Activated CD8-positive, alpha-beta T cell treated with anti-CD3 and anti-CD28 coated beads, Interleukin-2, amount 10 ng/mL, durations not matched to agents 7 days and 5 days (primary cell): ENCODE measurements around the gene MAJIN. TPM values are rescaled to one million over a fixed set of nuclear protein-coding genes. Genes with fewer than 3 reads are reported as not detected.

Experiments used
- ATAC-seq: fragments of 150-1000 bp; cut with Tn5 transposase; one replicate; pipeline ENCODE4 v1.10.0; 2021; ENCODE audit warnings: moderate library complexity
- CTCF ChIA-PET: fragments of 350-600 bp; sonication (Branson Sonifier 250); formaldehyde crosslinking; loops from one replicate; lab custom pipeline; 2021; ENCODE audit warnings: antibody characterized with exemption; lab: Charles Lee
- POLR2A ChIA-PET: fragments of 350-600 bp; sonication (Branson Sonifier 250); formaldehyde crosslinking; loops from one replicate; lab custom pipeline; 2021; ENCODE audit warnings: antibody characterized with exemption; lab: Charles Lee
- DNase-seq: peaks from one replicate; pipeline ENCODE4 v3.0.0-alpha.2; 2020
- H3K27ac Mint-ChIP-seq: one replicate; pipeline ENCODE4 v1.8.0; 2021; ENCODE audit warnings: mild to moderate bottlenecking, mixed read lengths
- H3K27me3 Mint-ChIP-seq: one replicate; pipeline ENCODE4 v1.8.0; 2021; ENCODE audit warnings: low read depth, mixed read lengths
- H3K36me3 Mint-ChIP-seq: one replicate; pipeline ENCODE4 v1.8.0; 2021; ENCODE audit warnings: low read depth, mixed read lengths
- H3K4me1 Mint-ChIP-seq: one replicate; pipeline ENCODE4 v1.8.0; 2021; ENCODE audit warnings: low read depth, mixed read lengths
- H3K4me3 Mint-ChIP-seq: one replicate; pipeline ENCODE4 v1.8.0; 2021; ENCODE audit warnings: mild to moderate bottlenecking, mixed read lengths
- H3K9me3 Mint-ChIP-seq: one replicate; pipeline ENCODE4 v1.8.0; 2022; ENCODE audit warnings: mixed read lengths; ENCODE audit not compliant: insufficient read depth
- total RNA-seq, 2 experiments: library from RNA; stranded (reverse); gene quantifications; one replicate each; pipeline ENCODE4 v1.2.3, GENCODE V29; 2021

Gene MAJIN
- total RNA-seq, 2 experiments from 2014 or later: not detected

DNA sequence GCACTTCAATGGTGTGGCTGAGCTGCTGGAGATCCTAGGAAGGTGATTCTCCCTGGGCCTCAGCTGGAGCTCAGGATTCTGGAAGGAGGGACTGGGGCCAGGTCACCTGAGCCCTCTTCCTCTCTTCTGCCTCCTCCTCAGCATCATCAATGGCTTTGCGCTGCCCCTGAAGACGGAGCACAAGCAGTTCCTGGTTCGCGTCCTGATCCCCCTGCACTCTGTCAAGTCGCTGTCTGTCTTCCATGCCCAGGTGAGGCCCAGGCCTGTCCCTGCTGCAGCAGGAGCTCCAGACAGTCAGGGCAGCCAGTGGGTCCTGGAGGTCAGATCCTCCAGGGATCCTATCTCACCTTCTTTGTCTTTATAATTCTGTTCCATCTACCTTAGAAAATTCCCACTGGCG is 41.6 kb downstream of the MAJIN start:
- POLR2A ChIA-PET: no interaction called here

DNA sequence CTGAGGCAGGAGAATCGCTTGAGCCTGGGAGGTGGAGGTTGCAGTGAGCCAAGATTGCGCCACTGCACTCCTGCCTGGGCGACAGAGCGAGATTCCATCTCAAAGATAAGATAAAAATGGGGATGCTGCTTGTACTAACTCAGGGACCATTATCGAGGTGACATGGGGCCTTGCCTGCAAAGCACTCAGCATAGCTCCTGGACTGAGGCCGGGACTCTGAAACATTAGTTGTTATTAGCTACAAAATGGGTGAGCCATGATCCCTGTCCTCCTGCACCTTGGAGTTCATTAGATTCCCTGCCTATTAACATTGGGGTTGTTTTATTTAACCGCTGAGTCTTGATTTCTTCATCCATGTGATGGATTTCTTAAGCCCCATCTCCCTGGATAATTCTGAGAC is 42.3 kb downstream of the MAJIN start:
- DNase-seq (no peak), ATAC-seq (no peak)
- Mint-ChIP-seq H3K4me1 (peaks cover 7% of the 10 kb centered on the region), H3K27ac (no peak overlapping the region), H3K36me3 (peaks cover 17% of the 10 kb centered on the region), H3K9me3 (no peaks in the 10 kb centered on the region), H3K27me3 (no peaks in the 10 kb centered on the region), H3K4me3 (no peak overlapping the region)
- POLR2A ChIA-PET: interaction anchor here (0.6 kb wide), 1 partner anchor 34 kb away, joined by 6 read pairs; no protein-coding TSS in a partner anchor
- CTCF ChIA-PET: no interaction called here

More for the DNA sequence above, 41.6 kb downstream of the MAJIN start:
- no peak for ATAC-seq
- Mint-ChIP-seq H3K27me3 (no peaks in the 10 kb centered on the region), H3K4me3 (no peak overlapping the region), H3K36me3 (peaks cover 17% of the 10 kb centered on the region), H3K9me3 (no peaks in the 10 kb centered on the region), H3K4me1 (peaks cover 2% of the 10 kb centered on the region), H3K27ac (no peak overlapping the region)
- CTCF ChIA-PET: no interaction called here
- DNase-seq: no peak

DNA sequence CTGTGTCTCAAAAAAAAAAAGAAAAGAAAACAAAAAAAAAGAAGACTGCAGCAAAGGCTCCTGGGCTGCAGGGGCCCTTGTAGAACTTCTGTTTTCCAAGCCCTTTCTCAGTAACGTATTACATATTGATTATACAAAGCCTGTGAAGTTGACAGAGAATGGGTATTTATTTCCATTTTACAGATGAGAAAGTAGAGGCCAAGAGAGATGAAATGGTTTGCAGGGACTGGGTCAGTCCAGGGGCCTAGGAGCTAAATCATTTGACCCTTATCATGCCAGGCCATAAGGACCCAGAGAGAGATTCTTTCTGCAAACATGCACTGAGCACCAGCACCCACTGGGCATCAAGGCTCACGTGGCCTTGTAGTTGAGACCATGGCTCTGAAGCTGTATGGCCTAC is 43.0 kb downstream of the MAJIN start:
- H3K4me3 Mint-ChIP-seq: no peak overlapping the region
- CTCF ChIA-PET: no interaction called here

DNA sequence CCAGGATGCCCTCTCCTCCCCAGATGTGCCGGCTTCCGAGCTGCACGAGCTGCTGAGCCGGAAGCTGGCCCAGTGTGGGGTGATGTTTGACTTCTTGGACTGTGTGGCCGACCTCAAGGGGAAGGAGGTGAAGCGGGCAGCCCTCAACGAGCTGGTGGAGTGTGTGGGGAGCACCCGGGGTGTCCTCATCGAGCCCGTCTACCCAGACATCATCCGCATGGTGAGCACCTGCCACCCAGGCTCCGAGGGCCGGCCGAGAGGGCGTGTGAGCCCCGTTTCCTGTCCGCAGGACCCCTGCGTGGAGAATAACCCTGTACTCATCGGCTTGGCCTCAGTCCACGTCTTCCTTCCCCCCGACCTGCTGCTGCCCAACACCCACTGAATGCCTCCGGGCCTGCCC is 45.2 kb downstream of the MAJIN start:
- Mint-ChIP-seq H3K27me3 (no peaks in the 10 kb centered on the region), H3K4me3 (no peak overlapping the region), H3K36me3 (peaks cover 13% of the 10 kb centered on the region), H3K4me1 (peaks cover 17% of the 10 kb centered on the region), H3K9me3 (no peaks in the 10 kb centered on the region), H3K27ac (no peak overlapping the region)
- ChIA-PET CTCF (interaction anchor here (1.5 to 1.6 kb wide), 2 partner anchors 9 to 16 kb away, joined by 3 to 5 read pairs; no protein-coding TSS in a partner anchor), POLR2A (interaction anchor here (0.6 kb wide), 1 partner anchor 9 kb away, joined by 3 read pairs; no protein-coding TSS in a partner anchor)
- ATAC-seq: no peak
- no peak for DNase-seq

More for the DNA sequence above, 43.0 kb downstream of the MAJIN start:
- POLR2A ChIA-PET: interaction anchor here (0.6 kb wide), 1 partner anchor 34 kb away, joined by 6 read pairs; no protein-coding TSS in a partner anchor
- H3K4me1 Mint-ChIP-seq: peaks cover 12% of the 10 kb centered on the region
- H3K27me3 Mint-ChIP-seq: no peaks in the 10 kb centered on the region
- peaks cover 17% of the 10 kb centered on the region for H3K36me3 Mint-ChIP-seq
- H3K9me3 Mint-ChIP-seq: no peaks in the 10 kb centered on the region
- no peak overlapping the region for H3K27ac Mint-ChIP-seq
- DNase-seq: no peak
- no peak for ATAC-seq

DNA sequence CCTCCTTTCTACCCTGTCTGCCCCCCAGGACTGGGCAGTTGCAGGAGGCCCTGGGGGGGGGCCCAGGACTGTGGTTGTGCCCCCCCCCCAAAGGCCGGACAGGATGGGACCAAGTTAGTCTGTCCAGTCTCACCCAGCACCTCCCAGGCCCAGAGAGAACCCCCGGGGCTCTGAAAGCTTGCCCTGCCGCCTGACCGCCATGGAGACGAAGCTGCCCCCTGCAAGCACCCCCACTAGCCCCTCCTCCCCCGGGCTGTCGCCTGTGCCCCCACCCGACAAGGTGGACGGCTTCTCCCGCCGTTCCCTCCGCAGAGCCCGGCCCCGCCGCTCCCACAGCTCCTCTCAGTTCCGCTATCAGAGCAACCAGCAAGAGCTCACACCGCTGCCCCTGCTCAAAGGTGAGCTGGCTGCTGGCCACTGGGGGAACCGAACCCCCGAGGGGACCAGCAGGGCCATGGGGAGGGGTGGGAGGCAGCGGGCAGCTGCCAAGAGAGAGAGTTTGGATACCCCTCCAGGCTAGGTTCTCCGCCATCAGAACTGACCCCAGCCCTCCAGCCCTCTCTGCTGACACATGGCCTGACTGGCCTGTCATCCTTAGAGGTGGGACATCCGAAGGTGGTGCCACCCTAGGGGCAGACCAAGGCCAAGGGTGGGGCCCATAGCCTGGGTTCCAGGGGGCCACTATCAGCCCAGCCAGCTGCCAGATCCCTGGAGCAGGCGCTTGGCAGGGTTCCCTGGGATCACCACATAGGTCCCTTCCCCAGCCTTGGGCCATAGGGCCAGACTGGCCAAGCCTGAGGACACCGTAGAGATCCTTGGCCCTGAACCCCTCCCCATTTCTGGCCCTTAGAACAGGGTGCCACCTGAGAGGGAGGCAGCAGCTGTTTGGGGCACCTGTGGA is 46.1 kb downstream of the MAJIN start:
- peaks cover 9% of the 10 kb centered on the region for H3K36me3 Mint-ChIP-seq
- CTCF ChIA-PET: interaction anchor here (1.4 to 2.2 kb wide), 3 partner anchors 8 to 88 kb away, joined by 3 to 14 read pairs (median 5); partner anchors contain the start of gene ARL2
- H3K27me3 Mint-ChIP-seq: no peaks in the 10 kb centered on the region
- peaks cover 17% of the 10 kb centered on the region for H3K4me1 Mint-ChIP-seq
- ATAC-seq (no peak), DNase-seq (no peak)
- peak overlapping the region; percentile 76 for H3K27ac Mint-ChIP-seq
- POLR2A ChIA-PET: no interaction called here
- H3K9me3 Mint-ChIP-seq: no peaks in the 10 kb centered on the region
- H3K4me3 Mint-ChIP-seq: peak overlapping the region; percentile 93

DNA sequence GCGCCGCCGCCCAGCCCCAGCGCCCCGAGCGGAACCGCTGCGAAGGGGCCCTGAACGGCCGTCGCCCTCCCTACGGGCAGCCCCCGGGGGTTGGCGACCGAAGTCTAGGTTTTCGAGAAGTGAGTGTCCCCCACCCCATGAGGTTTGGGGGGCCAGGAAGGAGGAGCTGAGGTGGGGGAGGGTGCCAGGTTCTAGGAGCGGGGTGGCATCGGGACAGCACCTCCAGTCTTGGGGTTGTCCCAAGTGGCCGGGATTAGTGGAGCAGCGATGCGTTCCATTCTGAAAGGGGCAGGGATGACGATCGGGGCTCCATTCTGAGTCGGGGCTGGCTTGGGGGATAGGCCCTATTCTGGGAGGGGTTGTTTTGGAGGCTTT is 47.0 kb downstream of the MAJIN start:
- Mint-ChIP-seq H3K9me3 (no peaks in the 10 kb centered on the region), H3K4me3 (peak overlapping the region; percentile 93), H3K27ac (peak overlapping the region; percentile 76), H3K36me3 (peaks cover 4% of the 10 kb centered on the region), H3K27me3 (no peaks in the 10 kb centered on the region), H3K4me1 (peaks cover 17% of the 10 kb centered on the region)
- POLR2A ChIA-PET: interaction anchor here (0.8 to 1.1 kb wide), 3 partner anchors 9 to 65 kb away, joined by 3 to 4 read pairs (median 4); no protein-coding TSS in a partner anchor
- CTCF ChIA-PET: interaction anchor here (1.4 to 2.2 kb wide), 2 partner anchors 8 to 89 kb away, joined by 3 to 14 read pairs; partner anchors contain the start of gene ARL2
- DNase-seq (peak; percentile 29), ATAC-seq (no peak)

DNA sequence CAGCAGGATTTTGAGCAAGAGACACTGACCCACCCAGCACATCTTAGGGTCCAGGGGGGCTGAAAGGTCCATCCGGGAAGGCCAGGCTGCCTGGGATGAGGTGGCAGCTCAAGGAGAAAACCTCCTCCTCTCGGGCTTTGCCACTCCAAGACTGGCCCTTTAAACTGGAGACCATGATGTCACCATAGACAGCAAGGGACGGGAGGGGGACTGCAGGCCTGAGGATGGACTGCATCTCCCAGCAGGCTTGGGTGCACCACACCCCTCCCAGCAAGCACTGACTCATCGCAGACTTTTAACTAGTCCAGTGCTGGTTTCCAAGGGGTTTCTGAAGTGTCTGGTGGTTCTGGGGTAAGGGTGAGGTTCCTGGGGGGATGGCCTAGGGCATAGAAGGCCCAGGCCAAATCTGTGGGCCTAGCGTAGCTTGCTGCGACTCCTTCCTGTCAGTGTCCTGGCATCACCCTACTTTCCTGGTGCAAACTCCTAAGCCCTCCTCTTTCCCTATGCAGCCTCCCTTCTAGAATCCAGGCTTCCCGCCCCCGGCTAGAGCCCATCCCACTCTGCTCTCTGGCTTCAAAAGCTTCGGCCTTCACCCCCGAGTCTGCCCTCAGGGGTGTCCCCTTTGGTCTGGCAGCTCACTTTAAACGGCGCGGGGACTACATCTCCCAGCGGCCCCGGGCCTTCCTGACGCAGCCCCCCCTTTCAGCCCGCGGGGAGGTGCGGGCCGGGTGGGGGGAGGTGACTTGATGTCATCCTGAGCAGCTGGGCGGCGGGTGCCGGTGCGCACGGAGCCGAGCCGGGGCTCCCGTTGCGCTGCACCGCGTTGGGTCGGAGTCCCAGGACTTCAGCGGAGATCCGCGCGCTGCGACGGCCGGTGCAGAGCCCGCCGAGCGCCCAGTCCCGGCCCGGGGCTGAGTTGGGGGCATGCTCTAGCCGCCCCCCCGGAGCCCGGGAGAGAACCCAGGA is 47.7 kb downstream of the MAJIN start, which contains the start of gene PPP2R5B:
PPP2R5B (plus strand) TSS at position 746 of the 966 bp plus-strand sequence. CDS start 1,046 bp downstream, outside the sequence.
- no peaks in the 10 kb centered on the region for H3K27me3 Mint-ChIP-seq
- POLR2A ChIA-PET: interaction anchor here (0.7 to 1.3 kb wide), 7 partner anchors 8 to 338 kb away, joined by 3 to 4 read pairs (median 4); partner anchors contain the start of genes ARL2 and POLA2
- ATAC-seq (peak; percentile 92), DNase-seq (peak; percentile 94)
- H3K4me3 Mint-ChIP-seq: peak within 1 kb of the TSS; percentile 93
- peaks cover 17% of the 10 kb centered on the region for H3K4me1 Mint-ChIP-seq
- H3K36me3 Mint-ChIP-seq: peaks cover 2% of the 10 kb centered on the region
- CTCF ChIA-PET: interaction anchor here (0.7 to 2.2 kb wide), 4 partner anchors 8 to 89 kb away, joined by 3 to 14 read pairs (median 4); partner anchors contain the start of genes ARL2, BATF2 and CDC42BPG
- H3K9me3 Mint-ChIP-seq: no peaks in the 10 kb centered on the region
- H3K27ac Mint-ChIP-seq: peak within 1 kb of the TSS; percentile 98

DNA sequence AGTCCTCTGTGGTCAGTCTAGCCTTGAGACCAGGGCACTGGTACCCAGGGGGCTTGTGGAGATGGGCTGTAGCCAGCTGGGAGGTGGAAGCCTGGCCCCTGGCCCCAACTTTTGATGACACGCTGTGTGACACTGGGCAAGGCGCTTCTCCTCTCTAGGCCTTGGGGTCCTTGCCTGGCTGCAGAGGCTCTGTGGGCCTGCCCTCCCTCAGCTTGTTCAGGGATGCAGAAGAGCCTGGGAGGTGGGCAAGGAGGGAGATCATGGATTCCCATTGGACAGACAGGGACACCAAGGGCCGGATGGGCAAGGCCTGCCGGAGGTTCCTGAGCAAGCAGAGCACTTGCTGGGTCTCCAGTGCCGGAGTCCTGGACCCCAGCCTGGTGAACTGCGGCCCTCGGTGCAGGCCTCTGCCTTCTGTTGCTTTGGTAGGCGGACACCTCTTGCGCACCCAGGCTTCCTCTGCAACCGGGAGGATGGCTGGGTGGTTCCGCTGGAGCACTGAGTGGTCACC is 48.7 kb downstream of the MAJIN start:
- POLR2A ChIA-PET: interaction anchor here (1.3 kb wide), 1 partner anchor 339 kb away, joined by 4 read pairs; the partner anchor contains the start of gene POLA2
- Mint-ChIP-seq H3K27ac (no peak overlapping the region), H3K4me3 (no peak overlapping the region), H3K27me3 (no peaks in the 10 kb centered on the region), H3K4me1 (peaks cover 19% of the 10 kb centered on the region), H3K9me3 (no peaks in the 10 kb centered on the region), H3K36me3 (peaks cover 2% of the 10 kb centered on the region)
- DNase-seq (no peak), ATAC-seq (no peak)
- CTCF ChIA-PET: interaction anchor here (1.5 to 2.2 kb wide), 2 partner anchors 73 to 90 kb away, joined by 5 to 14 read pairs; partner anchors contain the start of genes ARL2 and BATF2

DNA sequence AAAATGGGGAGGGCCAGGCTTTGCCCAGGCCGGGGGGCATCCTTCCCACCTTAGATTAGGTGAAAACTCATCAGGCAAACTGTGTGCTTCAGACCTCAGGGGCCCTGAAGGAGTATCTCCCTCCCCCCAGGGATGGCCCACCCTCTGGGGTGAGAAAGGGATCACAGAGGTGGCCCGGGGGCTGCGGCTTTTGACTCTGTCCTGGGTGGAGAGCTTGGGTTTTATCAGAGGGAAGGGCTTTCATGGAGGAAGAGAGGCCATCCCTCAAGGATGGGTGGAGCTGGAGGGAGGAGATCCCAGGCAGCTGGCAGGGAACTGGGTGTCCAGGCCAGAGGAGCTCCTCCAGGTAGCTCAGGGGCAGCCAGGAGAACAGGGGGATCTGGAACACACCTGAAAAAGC is 50.5 kb downstream of the MAJIN start:
- H3K4me3 Mint-ChIP-seq: no peak overlapping the region
- DNase-seq: no peak
- no peaks in the 10 kb centered on the region for H3K36me3 Mint-ChIP-seq
- H3K4me1 Mint-ChIP-seq: peaks cover 31% of the 10 kb centered on the region
- no peaks in the 10 kb centered on the region for H3K27me3 Mint-ChIP-seq
- ATAC-seq: no peak
- ChIA-PET POLR2A (interaction anchor here (0.8 kb wide), 1 partner anchor 95 kb away, joined by 3 read pairs; no protein-coding TSS in a partner anchor), CTCF (interaction anchor here (1.1 to 1.5 kb wide), 2 partner anchors 33 to 74 kb away, joined by 3 to 5 read pairs; no protein-coding TSS in a partner anchor)
- no peaks in the 10 kb centered on the region for H3K9me3 Mint-ChIP-seq
- no peak overlapping the region for H3K27ac Mint-ChIP-seq

DNA sequence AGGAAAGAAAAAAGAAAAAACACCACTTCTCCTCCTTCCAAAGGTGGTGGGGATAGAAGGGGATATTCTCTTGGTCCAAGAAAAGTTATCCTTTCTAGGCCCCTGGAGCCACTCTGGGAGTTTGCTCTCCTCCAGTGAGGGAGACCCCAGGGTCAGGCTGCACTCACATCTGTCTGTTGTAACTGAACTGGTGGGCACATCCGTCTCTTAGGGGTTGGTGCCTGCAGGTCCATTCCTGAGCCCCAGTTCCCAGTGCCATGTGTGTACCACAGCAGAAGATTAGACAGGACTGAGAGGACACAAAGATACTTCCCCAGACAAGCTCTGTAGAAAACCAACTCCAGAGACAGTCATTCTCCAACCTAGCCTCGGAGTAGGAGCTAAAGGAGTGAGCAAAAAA is 51.8 kb downstream of the MAJIN start:
- POLR2A ChIA-PET: no interaction called here
- H3K4me3 Mint-ChIP-seq: no peak overlapping the region
- H3K4me1 Mint-ChIP-seq: peaks cover 37% of the 10 kb centered on the region
- H3K36me3 Mint-ChIP-seq: no peaks in the 10 kb centered on the region
- H3K27ac Mint-ChIP-seq: no peak overlapping the region
- no peaks in the 10 kb centered on the region for H3K27me3 Mint-ChIP-seq
- H3K9me3 Mint-ChIP-seq: no peaks in the 10 kb centered on the region
- CTCF ChIA-PET: no interaction called here
- DNase-seq: no peak
- ATAC-seq: no peak
